AG09309 (cell line): Measurements from ENCODE around the gene DLGAP1.

Source experiments
- DNase-seq: peaks from one replicate; pipeline ENCODE4 v3.0.0-alpha.2; 2010; ENCODE audit warnings: low read depth
- H3K4me3 ChIP-seq: 2 replicates; pipeline ENCODE4 v1.5.1; 2011; ENCODE audit warnings: mild to moderate bottlenecking, low read depth, low read length, moderate library complexity; ENCODE audit not compliant: control insufficient read depth
- CTCF ChIP-seq: IDR thresholded peaks from 2 replicates; pipeline ENCODE4 v1.5.1; 2011; ENCODE audit warnings: mild to moderate bottlenecking, low read depth, low read length, inconsistent platforms; ENCODE audit not compliant: insufficient read depth, control insufficient read depth; ENCODE audit errors: missing control alignments

Gene DLGAP1

GRCh38 chr18:3874125-3874524 lies 581.0 kb downstream of the DLGAP1 start:
- no peak for DNase-seq
- TF ChIP-seq CTCF, result no peak
- no peak overlapping the region for H3K4me3 ChIP-seq

DNA sequence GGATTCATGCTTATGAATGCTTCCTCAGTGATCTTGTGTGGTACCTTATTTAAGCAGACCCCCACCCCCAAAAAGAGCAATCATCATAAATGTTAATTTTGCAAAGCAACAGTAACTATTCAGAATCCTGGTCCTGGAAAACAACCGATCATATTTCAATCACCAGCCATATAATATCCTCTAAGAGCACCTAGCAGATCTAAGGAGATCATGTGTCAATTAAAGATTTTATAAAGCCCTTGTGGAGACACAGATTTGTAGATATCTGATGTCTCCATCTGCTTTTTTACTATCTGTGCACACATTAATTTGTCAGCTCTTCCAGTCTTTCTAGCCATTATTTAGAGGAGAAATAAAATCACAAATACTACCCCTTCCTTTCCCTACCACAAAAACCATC lies 581.4 kb downstream of the DLGAP1 start:
- DNase-seq, result no peak
- TF ChIP-seq CTCF, result no peak
- no peak overlapping the region for H3K4me3 ChIP-seq

GRCh38 chr18:3873211-3873610 lies 581.9 kb downstream of the DLGAP1 start:
- DNase-seq, result no peak
- TF ChIP-seq CTCF, result no peak
- no peak overlapping the region for H3K4me3 ChIP-seq

DNA sequence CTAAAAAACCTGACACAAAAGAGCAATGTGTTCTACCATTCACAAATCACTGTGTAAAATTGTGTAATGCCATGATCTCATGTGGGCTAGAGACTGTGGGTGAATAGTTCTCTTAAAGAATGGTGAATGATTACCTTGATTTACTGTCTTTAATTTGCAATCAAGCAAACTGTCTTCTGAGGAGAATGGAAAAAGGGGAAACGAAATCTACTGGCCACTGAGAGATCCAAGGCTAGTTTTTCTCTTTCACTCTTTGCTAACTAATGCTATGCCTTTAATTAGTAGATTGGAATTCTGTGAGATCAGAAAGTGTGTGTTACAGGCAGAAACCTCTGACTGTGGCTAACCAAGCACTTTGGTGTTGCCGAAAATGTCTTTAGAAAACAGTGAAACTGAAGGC lies 582.5 kb downstream of the DLGAP1 start:
- H3K4me3 ChIP-seq, result no peak overlapping the region
- no peak for DNase-seq
- no peak for TF ChIP-seq CTCF

DNA sequence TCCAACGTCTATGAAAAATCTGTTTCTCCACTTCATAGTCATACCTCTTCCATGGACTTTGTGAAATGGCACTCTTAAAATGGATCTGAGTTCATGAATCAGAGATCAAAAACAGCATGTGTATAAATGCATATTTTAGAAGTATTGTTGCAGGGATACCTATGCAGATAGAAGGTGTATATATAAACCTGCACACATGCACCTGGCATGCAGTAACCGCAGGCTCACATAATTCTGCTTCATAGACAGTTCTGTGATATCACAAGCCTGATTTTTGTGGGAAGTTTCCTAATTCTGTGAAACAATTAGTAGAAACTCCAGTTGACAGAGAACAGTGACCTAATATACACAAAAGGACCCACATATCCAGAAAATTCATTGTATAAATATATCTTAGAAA lies 583.4 kb downstream of the DLGAP1 start:
- no peak for DNase-seq
- no peak overlapping the region for H3K4me3 ChIP-seq
- no peak for TF ChIP-seq CTCF

- H3K4me3 ChIP-seq, result no peak overlapping the region
- no peak for DNase-seq
- TF ChIP-seq CTCF, result no peak
Measured at GRCh38 chr18:3870914-3871313, 584.2 kb downstream of the DLGAP1 start.

- peak; percentile 53 for TF ChIP-seq CTCF
- no peak overlapping the region for H3K4me3 ChIP-seq
- DNase-seq, result peak; percentile 29
Measured at GRCh38 chr18:3869848-3870247, 585.3 kb downstream of the DLGAP1 start.
